DMS53 (cell line): ENCODE measurements around the gene ABHD16A.

Experiments used
- DNase-seq: peaks from one replicate; lab custom pipeline; 2025; lab: John Stamatoyannopoulos, UW

ABHD16A gene

DNA sequence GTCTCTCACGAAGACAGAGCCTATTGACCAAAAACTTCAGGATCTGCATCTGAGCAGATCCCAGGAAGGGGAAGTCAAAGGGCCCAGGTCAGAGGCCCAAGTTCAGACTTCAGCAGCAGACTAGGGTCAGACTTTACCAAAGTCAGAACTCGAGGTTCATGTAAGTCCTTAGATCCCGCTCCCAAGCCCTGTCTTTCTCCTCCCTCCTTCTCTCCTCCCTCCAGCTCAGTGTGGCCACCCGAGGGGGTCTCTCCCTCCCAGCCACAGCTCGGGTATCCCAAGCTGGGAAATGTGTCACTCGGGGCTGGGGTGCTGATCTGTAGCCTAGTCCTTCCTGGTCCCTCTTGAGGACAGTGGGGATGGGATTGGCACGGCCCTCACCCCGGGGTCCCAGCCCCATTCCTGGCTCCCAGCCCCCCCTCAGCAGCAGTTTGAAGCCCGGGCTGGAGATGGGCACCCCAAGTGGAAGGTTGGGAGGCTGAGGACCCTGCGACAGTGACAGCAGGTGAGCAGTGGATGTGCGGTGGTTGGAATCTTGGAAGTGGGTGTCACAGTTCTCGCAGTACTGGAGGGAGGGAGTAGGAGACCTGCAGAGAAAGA is 40.9 kb downstream of the ABHD16A start:
- DNase-seq = no peak

DNA sequence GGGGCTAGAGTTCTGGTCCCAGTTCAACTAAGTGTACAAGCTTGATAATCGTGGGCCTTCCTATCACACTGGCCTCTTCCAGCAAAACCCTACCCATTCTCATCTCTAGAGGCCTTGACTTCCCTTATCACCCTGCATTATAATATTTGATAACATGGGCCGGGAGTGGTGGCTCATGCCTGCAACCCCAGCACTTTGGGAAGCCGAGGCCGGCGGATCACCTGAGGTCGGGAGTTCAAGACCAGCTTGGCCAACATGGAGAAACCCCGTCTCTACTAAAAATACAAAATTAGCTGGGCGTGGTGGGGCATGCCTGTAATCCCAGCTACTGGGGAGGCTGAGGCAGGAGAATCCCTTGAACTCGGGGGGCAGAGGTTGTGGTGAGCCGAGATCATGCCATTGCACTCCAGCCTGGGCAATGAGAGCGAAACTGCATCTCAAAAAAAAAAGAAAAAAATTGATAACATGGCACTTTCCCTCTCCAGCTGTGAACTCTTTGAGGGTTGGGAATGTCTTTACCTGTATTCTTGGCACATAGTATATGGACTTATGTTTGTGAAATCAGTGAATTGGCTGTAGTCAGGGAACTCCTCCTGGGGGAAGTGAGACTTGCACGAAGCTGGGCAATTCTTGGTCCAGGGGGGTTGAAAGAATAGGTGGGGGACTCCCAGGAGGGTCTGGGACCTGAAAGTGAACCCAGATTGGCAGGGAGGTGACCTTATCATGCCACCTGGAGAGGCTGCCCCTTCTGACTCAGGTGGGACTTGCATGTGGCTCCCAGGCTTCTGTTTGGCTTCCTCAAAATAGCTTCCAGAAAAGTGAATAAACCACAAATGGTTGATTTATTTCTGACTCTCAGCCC is 41.6 kb downstream of the ABHD16A start:
- DNase-seq = no peak

DNA sequence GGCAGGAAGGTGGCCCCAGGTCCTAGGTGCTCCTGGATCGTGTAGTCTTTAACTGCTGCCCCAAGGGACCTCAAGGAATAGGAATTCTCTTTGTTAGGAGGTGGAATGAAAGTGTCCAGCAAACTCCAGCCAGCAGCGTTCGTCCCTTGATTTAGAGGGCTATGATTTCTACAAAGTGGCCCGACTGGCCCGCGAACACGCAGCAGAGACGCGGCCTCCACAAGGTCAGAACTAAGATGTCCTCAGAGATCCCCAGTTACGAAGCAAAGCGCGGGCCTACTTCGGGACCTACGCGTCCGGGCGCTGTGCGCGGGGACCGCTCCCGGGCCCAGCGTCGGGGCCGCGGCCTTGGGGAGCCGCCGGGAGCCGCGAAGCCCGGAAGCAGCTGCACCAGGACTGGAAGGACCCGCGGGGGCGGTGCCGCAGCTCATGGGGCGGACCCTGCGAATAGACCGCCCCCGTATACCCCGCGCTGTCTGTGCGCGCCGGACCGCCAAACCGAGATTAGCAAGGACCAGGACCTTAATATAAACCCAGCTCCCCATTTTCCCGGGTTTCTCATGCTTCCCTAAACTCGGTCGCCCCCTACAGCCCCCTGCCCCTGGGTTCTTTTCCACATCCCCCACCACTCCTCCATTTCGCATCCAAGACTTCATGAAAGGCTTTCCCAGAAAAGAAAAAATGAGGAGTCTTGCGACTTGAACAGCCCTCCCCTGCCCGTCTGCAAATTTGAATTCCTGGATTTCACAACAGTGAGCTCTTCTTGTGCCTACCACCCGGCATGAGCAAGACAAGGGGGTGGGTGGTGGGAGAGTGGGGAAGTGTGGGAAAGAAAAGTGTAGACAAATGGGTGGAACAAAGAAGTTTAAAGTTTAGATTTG is 42.5 kb downstream of the ABHD16A start, which contains the start of gene C6orf47:
Gene C6orf47, minus strand, starts transcription at position 398 of the 881 bp plus-strand sequence. CDS start 831 bp downstream, outside the sequence.
- peak; percentile 94 for DNase-seq

DNA sequence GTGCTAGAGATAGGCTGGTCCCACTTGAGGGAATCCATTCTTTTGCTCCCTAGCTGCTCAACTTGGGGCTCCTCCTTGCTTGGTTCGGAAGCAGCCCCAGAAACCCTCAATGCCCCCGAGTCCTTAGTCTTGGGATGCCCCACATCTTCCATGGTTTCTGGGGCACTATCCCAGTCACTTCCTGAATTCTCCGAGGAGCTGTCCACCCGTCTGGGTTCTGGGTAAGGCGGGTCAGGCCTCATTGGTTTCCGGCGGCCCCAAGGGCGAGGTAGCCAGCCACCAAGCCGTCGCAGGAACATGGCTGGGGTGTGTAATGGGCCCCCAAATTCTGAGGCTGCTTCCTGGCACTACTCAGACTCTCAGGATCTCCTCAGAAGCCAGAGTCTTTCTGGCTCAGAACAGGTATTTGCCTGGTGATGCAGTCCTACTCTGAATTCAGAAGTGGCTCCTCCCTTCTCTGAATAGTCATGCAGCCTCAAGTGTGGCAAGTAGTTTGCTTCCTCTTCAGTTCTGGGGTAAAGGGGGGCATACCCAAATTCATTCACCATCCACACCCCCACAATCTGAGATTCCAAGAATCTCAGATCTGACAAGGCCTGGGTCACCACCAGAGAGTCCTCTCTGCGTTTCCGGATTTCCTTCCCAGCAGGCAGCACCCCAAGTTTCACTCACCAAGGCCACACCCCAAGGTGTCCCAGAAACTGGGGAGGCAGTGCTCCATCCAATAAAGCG is 43.3 kb downstream of the ABHD16A start:
- DNase-seq = peak; percentile 54

DNA sequence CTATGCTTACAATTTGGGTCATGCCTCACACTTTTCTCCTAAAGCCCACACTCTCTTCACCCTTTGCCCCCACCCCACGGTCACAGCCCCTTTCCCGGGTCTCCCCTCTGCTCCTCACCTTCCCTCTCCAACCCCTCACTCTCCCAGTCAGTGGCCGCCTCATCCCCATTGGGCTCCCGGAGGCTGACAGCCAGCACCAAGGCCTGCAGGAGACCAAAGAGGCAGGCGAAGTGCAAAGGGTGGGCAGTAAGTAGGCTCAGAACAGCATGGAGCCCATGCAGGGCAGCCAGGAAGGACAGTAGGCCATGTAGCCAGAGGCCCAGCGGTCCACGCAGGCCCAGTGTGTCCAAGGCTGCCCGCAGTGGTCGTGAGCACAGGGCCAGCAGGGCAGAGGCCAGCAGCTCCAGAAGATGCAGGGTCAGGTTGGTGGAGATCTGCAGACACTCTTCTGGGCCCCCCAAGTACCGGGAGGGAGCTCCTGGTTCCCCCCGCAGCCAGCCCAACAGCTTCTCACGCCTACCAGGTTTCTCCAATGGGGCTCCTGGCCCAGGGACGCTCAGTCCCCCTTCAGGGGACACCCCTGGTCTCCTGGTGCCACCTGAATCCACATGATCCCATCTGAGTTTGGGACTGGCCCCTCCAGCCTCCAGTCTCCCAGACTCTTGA is 44.0 kb downstream of the ABHD16A start:
- no peak for DNase-seq

DNA sequence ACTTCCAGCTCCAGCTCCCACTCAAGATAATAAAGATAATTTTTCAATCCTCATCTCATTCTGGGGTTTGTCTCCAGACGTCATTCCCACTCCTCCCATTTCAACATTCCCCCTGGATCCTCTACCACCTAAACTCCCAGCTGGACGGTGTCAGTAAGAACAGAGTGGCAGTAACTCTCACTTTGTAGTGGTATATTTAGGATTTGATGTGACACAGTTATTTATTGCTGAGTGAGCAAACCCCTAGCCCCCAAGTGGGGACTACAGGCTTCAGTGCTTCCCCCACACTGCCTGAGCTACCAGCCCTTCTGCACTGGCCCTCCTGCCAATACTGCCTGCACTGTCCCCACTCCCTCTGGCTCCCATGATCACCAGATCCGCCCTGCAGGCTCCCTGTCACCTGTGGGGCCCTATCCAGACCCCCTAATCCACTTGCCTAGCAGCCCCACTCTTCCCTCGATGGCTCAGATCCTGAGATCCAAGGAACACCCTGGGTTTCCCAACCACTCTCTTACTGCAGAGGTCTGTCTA is 44.9 kb downstream of the ABHD16A start:
- DNase-seq = no peak

DNA sequence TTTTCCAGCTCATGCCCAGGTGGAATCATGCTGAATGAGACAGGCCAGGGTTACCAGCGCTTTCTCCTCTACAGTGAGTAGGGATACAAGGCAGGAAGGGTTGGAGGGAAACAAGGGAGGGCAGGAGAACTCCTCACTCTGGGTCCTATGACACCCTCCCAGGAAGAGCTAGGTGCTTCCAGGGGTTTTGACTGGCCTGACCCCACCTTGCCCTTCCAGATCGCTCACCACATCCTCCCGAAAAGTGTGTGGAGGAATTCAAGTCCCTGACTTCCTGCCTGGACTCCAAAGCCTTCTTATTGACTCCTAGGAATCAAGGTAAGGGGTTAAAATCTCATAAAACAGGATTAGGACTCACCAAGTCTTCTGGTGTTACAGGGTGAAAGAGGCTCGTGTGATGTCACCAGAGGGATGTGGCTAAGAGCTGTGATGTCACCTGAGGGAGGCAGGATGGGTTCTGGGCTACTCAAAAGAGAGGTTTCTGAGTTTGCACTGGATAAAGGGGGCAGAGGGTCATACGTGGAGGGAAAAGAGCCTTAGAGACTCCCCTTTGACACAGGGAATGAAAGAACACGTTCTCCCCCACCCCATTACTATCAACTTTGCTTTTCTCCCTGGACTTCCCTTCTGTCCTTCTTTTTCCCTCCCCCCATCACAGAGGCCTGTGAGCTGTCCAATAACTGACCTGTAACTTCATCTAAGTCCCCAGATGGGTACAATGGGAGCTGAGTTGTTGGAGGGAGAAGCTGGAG is 45.5 kb downstream of the ABHD16A start:
- DNase-seq = no peak

DNA sequence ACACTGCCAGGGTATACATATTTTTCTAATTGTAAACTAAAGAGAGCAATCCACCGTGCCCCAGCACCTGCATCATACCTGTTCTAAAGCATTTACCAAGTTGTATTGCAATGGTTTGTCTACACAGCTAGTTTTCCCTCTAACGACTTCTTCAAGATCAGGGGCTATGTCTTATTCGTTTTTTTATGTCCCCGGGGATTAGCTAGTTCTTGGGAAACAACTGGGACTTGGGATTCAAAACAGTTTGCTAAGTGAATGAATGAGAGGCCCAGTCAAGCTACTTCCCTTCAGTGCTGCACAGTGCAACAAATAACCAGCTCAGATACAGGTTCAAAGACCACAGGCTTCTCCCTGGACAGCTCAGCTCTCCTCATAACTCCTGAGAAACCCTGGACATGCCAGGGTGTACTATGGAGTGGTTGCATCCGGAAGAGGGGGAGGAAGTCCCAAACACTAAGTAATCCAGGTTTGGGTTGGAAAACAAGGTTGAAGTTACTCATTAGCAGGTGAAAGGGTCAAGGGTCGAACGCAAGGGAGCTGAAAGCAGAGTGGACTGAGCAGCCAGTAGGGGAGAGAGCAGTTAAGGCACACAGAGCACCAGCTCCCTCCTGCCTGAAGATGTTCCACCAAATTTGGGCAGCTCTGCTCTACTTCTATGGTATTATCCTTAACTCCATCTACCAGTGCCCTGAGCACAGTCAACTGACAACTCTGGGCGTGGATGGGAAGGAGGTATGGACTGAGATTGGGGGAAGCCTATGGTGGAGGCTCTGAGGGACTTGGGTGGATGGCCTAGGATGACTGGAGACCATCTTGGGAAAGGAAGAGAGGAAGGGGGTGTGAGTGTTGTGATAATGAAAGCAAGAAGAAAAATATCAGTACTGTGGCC is 47.5 kb downstream of the ABHD16A start, which contains the start of gene APOM:
Gene APOM, plus strand, starts transcription at position 546 of the 889 bp plus-strand sequence. Its CDS starts 73 bp downstream, at position 619.
- no peak for DNase-seq

DNA sequence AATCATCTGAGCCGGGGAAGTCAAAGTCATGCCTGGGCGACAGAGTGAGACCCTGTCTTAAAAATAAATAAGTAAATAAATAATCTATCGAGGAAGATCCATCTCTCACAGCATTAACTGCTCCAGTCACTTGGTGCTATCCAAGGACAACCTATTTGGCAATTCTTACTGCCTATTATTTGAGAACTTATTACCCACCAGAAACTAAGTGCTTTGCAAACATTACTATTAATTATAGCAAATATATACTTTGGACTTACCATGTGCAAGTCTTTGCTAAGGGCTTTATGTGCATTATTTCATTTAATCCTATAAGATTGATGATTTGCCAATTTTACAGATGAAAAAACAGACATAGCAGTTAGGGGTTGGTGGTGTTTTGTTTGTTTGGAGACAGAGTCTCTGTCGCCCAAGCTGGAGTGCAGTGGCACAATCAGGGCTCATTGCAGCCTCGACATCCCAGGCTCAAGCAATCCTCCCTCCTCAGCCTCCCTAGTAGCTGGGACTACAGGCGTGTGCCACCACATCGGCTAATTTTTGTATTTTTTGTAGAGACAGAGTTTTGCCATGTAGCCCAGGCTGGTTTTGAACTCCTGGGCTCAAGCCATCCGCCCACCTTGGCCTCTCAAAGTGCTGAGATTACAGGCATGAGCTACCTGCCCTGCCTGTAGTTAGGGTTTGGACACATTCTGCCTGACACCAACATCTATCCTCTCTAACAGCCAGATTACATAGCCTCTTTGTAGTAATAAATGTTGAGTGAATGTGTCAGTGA is 48.4 kb downstream of the ABHD16A start:
- no peak for DNase-seq

DNA sequence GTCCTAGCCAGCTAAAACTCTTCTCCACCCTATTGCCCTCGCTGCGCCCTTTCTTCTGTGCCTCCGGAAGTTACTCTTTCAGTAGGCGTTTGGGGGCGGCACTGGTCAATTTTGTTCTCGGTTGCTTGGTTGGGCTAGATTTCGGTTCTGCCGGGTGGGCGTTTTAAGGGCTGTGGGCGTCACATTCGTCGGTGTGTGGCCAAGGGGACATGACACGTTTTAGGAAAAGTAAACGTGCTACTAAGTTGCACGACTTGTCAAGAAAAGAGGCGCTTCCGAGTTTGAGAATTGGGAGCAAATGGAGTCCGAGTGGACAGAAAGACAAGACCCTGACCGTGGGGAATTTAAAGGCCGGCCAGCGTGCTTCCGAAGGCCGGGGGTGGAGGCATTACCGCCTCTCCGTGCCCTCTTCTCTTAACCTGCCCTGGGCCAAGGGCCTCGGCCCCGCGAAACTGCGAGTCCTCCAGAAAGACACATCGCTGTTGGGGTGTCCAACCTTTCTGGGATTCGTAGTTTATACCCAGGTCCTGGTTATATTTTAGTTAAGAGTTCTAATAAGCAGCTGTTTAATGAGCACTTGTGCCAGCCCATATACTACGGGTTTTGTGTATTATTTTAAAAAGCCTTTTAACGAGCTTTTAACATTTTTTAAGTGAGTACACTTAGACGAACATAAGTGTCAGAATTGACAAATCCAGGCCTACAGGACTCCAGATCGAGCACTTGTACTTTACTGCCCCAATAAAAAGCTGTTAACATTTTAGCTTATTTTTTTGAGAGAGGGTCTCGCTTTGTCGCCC is 50.0 kb downstream of the ABHD16A start:
- peak; percentile 99 for DNase-seq

DNA sequence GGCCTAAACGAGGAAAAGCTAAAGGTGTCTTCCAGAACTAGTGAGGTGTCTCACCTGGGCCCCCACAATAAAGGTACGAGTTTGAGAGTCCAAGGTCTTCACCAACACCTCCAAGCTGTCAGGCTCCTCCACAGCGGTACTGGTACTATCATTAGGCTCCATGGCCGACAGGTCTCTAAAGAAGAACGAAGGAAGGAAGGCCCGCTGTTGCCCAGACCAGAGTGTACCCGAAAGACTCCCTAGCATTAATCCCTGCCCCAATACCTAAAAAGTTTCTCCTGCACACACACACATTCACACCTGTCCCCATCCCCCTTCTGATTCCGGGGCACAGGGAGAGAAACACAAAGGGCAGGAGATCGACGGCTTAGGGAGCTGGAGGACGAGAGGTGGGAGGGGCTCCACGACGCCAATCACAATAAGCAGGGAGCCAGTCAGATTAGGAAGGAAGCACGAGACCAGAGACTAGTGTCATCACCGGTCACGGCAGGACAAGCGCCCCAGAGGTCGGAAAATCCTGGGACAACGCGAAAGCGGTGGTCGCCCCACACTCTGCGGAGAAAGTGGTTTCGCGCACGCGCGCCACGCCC is 51.4 kb downstream of the ABHD16A start:
- DNase-seq = peak; percentile 93

DNA sequence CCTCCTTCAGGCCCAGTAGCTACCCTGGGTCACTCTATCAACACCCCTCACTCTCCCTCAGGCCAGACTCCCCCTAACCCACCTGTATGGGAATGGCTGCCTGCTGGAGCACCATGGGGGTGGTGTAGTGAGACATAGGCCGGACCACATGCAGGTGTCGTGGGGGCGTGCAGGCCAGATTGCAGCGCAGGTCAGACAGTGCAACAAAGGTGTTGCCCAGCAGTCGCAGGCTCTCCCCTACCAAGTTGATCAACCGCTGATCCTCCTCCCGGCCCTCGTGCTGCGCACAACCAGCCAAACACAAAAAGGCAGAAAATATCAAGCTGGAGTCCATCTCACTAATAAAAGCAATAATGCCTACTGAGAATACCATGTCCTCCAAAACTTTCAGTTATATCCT is 57.8 kb downstream of the ABHD16A start:
- DNase-seq = no peak

DNA sequence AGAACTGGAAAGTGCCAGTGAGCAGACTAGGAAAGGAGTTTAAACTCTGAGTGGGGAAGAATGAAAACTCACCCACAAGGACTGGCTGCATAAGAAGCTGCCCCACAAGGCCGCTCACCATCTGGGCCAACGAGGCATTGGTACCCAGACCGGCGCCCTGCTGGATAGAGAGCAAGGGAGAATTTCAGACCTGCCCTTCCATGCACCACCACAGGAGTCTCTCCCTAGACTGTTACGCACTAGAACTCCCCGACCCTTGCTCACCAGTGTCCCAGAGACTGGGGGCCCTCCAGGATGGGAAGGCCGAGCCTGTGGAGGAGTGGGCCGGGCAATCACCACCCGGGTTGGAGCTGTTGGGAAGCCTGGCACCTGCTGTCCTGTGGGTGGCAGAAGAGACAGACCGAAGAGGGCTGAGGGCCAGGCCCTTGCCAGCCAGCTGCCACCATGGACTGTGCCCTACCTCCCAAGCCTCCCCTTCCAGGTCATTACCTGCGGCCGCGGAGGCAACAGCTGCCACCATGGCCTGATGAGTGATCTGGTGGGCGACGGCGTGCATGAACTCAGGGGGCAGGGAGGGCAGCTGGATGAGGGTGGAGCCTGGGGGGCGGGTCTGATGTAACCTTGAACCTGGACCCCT is 59.2 kb downstream of the ABHD16A start:
- peak; percentile 26 for DNase-seq

DNA sequence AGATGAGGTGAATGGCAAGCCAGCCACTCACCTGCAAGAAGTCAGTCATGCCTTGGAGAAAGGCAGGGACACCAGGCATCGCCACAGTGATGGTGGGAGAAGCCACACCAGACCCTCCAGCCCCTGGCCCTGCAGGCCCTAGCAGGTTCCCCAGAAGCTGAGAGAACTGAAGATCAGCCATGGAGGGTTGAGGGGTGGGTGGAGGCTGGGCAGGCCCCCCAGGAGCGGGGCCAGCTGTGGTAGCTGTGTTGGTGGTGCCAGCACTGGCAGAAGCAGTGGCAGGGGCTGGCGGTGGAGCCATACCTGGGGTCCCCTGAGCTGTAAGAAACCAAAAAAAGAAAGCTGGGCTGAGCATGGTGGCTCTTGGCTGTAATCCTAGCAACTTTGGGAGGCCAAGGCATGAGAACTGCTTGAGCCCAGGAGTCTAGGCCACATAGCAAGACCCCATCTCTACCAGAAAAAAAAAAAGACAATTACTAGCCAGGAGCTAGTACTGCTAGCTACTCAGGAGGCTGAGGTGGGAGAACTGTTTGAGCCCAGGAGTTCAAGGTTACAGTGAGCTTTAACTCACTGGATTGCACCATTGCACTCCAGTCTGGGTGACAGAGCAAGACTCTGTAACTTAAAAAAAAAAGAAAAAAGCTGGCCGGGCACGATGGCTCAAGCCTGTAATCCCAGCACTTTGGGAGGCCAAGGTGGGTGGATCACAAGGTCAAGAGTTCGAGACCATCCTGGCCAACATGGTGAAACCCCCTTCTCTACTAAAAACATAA is 60.1 kb downstream of the ABHD16A start:
- DNase-seq = no peak

DNA sequence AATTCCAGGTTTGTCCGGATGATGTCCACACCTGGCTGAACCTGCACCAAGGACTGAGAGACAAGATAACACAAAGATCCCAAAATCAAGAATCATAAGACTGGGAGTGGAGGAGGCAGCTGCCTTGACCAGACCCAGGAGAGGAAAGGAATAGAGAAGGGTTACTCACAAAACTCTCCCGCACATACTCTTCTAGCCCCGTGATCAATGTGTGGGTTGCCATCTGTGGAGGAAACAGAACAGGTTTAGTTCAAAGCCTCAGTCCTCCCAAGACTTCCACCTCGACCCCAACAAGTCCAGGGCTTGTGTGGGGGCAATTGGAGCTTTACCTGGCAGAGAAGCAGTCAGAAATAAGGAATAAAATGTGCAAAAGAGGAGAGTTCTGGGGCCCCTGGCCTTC is 61.8 kb downstream of the ABHD16A start:
- DNase-seq = no peak

DNA sequence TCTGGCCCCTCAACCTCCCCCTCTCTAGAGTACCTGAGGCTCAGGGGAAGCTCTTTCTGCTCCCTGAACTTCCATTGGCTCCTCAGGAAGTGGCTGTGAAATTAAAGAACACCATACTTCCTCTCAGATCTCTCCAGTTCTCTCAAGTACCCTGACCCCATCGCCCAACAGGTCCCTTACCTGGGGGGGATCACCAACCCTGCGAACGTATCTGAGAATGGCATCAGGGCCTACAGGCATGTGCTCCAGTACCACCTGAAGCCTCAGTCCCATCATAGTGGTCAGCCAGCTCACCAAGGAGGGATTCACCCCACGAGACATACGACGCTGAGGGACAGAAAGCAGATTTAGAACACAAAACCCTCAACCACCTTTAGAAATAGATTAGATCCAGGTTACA is 62.5 kb downstream of the ABHD16A start:
- no peak for DNase-seq
